Subcutaneous adipose tissue (tissue), 4 donors: ENCODE measurements around the gene SMCP. TPM values are rescaled to one million over a fixed set of nuclear protein-coding genes. Genes with fewer than 3 reads are reported as not detected.

Experiments used
- total RNA-seq, 4 donors: library from RNA; depleted of rRNA; stranded (reverse); fragments of >200 nt; gene quantifications; one replicate each; pipeline ENCODE4 v1.1.0, GENCODE V29; 2016
- TF ChIP-seq, protein P1 (sequence below): fragments of 450-650 bp; IDR thresholded peaks from one replicate; pipeline ENCODE4 v1.5.1; 2016; ENCODE audit warnings: low read depth, mild to moderate bottlenecking, control low read depth, antibody characterized with exemption, moderate library complexity

The SMCP gene
- total RNA-seq, 4 donors from 2014 or later: not detected

DNA sequence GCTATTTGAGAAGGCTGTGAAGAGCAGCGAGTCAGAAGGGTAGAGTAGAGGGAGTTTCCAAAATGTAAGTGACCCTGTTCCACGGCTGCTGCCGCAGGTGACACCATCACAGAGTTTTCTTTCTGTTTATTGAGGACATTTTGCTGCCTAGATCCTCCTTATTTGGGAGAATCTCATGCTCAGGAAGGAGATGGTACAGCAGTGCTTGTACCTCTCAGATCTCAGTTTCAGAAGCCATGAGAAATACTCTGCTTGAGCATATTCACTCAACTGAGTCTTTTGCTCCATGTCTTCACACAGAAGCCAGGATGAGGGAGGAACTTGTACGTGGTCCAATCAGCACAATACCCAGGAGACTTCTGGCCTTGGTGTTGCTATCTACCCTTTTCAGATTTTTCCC lies 16.7 kb upstream of the SMCP start:
- TF ChIP-seq, protein P1, sequence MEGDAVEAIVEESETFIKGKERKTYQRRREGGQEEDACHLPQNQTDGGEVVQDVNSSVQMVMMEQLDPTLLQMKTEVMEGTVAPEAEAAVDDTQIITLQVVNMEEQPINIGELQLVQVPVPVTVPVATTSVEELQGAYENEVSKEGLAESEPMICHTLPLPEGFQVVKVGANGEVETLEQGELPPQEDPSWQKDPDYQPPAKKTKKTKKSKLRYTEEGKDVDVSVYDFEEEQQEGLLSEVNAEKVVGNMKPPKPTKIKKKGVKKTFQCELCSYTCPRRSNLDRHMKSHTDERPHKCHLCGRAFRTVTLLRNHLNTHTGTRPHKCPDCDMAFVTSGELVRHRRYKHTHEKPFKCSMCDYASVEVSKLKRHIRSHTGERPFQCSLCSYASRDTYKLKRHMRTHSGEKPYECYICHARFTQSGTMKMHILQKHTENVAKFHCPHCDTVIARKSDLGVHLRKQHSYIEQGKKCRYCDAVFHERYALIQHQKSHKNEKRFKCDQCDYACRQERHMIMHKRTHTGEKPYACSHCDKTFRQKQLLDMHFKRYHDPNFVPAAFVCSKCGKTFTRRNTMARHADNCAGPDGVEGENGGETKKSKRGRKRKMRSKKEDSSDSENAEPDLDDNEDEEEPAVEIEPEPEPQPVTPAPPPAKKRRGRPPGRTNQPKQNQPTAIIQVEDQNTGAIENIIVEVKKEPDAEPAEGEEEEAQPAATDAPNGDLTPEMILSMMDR: no peak

DNA sequence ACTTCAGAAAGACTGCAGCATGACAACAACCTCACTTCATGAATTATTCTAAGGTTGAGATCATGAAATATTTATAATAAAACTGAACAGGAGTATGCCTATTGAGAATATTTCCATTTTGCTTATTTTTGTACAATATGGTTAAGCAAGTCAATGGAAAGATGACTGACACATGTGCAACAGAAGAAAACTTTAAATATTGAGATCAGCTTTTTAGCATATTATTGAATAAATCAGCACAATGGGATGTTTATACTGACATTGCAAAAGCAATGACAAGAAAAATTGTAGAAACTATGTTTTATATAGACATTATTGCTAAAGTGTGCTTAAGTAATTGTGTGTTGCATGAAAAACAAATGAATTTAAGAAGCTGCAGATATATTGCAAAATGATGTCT lies 13.7 kb upstream of the SMCP start:
- TF ChIP-seq, protein P1: no peak

DNA sequence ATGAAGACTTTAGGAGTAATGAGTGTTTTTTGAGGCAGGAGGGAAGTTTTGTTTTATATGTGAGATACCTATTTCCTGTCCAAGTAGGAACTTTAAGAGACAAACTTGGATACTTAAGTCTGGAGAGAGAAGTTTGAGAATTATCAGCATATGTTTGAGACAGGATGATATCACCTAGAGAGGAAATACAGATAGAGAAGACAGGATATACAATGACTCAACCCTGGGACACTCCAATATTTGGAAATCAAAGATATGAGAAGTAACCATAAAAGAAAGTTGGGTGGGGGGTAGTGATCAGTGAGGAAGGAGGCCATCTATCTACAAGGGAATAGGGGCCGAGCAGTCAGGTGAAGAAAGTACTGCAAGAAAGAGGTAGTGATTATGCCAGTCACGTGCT lies 11.8 kb upstream of the SMCP start:
- TF ChIP-seq, protein P1: no peak

DNA sequence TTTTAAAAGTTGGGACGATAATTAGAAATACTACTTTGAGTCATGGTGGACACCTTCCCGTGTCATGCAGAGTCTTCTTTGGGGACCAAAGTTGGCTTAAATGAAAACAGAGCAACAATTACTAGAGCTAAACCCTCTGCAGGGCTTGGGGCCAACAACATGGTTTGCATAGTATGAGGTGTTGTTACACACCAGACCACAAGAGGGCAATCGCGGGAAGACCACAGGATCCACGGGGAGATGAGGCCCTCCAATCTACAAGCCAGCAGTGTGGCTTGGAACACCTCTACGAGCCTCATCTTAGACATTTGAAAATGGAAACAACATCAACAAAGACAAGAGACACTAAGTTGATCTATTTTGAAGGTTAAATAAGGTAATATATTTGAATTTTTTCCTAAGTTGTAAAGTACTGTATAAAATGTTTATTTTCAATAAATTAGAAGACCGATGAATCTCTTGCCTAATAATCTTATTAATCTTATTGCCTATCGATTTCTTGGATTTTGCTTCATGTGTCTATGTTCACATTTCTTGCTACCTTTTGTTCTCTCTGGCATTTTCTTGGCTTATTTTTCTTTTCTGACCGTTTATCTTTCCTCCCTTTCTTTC lies 8.2 kb upstream of the SMCP start:
- TF ChIP-seq, protein P1: no peak

DNA sequence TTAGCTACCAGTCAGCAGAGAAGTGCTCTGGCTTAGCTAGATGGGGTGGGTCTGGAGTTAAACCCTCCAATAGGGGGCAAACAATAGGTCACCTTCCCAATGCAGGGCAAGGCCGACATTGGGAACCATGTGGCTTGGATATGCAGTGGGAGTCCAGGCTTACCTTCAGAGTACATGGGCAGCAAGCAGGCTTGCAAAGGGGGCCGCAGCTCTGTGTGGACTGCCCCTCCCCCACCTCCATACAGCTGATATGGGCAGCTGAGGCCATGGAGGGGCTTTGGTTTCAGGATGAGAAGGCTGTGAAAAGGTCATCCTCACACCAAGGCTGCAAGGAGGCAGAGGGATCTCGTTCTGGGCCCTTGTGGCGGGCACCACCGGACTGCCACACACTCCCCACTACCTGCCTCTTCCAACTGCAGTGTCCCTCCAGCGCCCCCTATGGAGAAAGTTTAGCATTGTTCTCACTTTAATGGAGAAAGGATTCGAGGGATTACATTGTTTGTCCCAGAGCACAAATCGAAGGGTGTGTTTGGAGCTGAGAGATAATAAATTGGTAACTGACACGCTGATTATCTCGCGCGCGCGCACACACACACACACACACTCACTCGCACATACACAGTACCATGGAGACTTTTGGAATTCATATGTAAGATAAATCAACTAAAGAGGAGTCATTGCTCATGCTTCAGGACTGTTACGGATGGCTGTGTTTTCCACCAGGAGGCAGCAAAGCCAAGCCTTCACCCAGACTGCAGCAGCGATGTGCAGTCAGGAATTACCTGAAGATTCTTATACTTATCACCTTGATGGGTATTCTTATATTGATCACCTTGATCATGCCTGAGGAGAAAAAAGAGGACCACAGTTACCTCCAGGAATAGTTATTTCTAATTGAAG lies 7.0 kb upstream of the SMCP start:
- TF ChIP-seq, protein P1: no peak

DNA sequence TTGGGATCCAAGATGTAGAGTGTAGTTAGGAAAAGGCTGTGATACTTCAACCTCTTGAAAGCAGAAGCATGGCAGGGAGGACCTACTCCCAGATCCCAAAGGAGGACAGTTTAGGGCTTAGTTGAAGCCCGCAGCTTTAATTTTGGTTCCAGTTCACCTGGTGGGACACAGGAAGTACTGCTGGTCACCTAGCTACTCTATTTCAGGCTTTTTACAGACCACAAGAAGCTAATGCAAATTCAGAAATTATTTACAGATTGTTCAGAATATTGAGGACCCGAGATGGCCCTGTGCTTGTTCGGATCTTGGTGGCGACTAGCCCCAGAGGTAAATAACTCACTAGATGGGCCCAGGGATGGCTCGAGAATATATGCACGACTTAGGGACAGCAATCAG lies 6.4 kb upstream of the SMCP start:
- TF ChIP-seq, protein P1: no peak

DNA sequence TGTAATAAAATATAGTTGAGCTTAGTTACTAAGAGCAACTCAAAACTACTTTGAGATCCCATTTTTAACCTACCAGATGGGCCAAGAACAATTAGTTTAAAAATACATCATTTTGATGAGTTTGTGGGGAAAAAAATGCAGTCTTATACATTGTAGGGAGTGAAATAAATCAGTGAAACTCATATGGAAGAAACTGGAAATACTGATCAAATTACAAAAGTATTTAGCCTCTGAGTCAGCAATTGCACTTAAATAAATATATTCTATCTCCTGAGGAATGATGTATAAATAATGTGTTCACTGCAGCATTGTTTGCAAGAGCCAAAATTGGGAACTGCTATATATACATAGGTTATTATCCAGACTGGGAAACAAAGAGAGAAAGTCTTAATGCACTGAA lies 4.6 kb upstream of the SMCP start:
- TF ChIP-seq, protein P1: no peak
